CD4-positive, alpha-beta T cell treated with Interleukin-21 for 1 hour (primary cell): ENCODE data around the gene ZNF592.
"Not testable (repeated sequence)": the region's sequence is repeated elsewhere in the genome, so short reads cannot be mapped to it uniquely, and the experiment has no call there.

ENCODE experiments used
- DNase-seq: peaks from one replicate; pipeline ENCODE4 v3.0.0-alpha.2; 2020

Gene ZNF592

GRCh38 chr15:84747416-84748273 lies 747 bp upstream of the ZNF592 start:
- DNase-seq: peak; percentile 79

- peak; percentile 59 for DNase-seq
These were observed 959 bp downstream of the ZNF592 start for GRCh38 chr15:84749111-84749991.

- DNase-seq: no peak
These were observed 2.2 kb downstream of the ZNF592 start for GRCh38 chr15:84750583-84751092.

DNA sequence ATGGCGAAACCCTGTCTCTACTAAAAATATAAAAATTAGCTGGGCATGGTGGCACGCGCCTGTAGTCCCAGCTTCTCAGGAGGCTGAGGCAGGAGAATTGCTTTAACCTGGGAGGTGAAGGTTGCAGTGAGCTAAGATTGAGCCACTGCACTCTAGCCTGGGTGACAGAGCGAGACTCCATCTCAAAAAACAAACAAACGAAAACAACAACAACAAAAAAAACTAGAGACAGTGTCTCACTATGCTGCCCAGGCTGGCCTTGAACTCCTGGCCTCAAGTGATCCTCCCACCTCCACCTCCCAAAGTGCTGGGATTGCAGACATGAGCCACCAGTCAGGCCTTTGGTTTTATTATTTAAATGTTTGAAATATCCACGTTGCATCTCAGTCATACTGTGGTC lies 3.3 kb downstream of the ZNF592 start:
- DNase-seq: not testable (repeated sequence)

DNA sequence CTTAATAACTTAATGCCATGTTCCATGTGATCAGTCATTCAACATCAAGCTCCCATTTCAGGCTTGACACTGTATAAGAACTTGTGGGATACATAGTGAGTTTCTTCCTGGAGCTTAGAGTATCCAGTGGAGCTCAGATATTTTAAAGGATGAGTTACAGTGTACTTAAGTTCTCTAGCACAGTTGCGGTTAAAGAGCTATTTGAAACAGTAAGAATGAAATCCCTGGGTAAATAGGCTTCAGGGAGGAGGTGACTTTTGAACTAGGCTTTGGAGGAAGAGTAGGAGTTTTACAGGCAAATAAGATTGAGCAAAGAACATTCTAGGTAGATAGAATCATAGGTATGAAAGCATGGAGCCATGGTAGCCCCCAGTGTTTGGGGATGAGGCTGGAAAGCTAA lies 3.8 kb downstream of the ZNF592 start:
- no peak for DNase-seq

- no peak for DNase-seq
These were observed 4.3 kb downstream of the ZNF592 start for GRCh38 chr15:84752700-84753099.

- not testable (repeated sequence) for DNase-seq
These were observed 6.5 kb downstream of the ZNF592 start for GRCh38 chr15:84754889-84755288.

DNA sequence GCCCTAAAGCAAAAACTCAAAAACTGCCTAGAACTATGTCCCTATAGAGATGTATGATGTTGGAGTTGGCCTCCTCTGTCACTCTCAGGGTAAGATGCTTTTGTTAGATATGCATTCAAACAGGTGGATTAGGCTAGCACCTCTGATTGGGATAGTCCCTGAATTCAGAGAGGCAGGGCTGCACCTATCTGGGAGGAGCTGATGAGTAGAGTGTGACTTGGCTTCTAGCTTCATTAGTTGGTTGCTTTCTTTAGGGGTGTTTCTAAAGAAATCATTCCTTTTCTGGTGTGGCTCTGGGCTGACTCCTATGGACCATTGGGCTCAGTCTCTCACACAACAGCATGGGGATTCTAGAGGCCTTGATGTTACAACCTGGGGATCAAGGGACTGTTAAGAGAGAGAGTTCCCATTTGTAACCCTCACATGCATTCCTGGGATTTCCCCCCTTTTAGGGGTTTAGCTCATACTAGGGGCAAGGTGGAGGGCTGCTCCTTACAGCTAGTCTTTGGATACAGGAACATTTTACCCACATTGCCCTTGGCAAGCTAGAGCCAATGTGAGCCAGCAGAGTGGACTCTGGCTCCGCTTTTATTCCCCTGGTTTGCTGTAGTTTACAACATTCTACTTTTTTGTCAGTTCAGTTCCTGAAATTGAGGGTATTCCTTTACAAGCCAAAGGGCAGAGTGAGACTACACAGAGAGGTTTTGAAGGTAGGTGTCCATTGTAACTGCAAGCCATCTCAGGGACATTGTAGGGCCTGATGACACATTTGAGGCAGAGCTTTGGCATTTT lies 7.5 kb downstream of the ZNF592 start:
- DNase-seq: no peak

- DNase-seq: no peak
These were observed 10.6 kb downstream of the ZNF592 start for GRCh38 chr15:84759018-84759417.

DNA sequence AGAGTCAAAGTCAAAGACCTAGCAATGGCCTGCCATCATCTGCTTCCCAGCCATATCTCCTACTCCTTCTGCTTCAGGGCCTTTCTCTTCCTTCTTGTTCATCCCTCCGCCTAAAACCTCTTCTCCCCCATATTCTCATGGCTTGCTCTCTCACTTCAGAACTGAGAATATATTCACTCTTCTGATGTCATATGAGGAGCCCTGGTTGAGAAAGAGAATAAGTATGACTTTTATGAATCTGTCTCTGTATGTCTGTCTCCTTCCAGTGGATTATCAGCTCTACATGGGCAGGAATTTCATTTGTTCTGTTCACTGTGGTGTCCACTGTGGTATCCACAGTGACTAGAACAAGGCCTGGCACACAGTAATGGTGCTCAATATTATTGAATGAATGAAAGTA lies 11.8 kb downstream of the ZNF592 start:
- no peak for DNase-seq

DNA sequence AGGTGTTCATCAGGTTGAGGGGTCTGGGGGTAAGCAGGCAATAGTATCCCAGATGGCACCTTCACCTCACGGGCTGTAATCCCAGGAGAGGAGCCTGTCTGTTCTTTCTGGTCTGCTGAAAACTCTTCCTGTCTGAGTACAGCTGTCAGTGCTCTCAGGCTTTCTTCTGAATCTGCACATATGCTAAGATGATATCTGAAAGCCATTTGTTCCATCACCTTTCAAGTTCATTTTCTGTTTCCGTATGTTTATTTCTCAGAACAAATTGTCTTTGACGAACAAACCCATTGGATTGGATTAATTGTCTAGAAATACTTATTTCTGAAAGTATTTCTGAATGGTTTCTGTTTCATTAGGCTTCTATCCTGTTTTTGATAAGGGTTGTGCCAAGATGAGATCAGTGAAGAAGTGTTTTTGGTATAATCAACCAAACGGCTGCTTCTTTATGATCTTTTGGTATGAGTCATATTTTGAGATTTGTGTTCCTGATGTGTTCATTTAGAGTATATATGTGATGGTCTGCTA lies 13.3 kb downstream of the ZNF592 start:
- peak; percentile 10 for DNase-seq

DNA sequence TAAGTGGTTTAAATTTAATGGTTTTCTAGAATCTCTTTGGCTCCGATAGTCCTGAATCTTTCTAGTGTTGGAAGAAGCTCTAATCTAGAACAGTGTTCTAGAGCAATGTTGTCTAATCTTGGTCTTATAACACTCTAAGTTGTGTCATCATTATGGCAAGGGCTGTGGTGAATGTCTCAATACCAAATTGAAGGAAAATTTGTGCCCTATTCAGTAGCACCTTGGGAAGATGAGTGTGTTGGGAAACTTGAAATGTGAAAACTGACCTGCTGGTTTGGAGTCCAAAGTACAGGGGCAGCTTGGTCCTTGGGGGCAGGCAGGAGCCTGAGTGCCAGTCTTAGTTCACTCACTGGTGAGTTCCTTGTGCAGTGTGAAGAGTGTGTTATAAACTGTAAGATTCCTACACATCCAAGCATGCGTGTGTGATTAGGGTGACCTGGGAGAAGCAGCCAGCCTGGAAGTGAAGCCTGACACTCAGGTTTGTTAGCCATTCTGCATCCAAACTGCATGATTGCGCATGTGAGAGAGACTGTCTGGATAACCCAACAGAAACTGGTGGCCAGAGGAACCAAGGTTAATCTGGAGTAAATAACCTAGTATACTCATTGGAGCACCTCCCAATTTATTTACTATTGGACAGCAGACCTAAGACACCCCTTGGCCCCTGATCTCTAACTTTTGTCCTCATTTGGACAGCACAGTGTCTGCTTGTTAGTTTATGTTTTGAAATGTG lies 14.6 kb downstream of the ZNF592 start:
- no peak for DNase-seq

DNA sequence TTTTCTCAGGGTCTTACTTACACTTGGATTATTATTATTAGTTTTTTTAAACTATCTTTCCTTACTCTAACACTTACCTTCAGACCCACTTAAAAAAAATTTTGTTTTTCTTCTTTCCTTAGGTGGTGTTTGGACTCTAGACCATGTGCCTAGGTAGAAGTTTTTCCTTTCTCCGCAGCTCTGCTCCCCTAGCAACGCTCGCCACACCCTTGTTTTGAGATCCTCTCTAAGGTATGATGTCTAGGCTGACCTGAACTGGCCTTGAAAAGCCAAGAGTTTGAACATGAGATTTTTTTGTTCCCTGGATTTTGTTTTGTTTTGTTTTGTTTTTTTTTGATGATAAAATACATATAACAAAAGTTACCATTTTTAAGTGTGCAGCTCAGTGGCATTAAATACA lies 16.2 kb downstream of the ZNF592 start:
- DNase-seq: no peak

DNA sequence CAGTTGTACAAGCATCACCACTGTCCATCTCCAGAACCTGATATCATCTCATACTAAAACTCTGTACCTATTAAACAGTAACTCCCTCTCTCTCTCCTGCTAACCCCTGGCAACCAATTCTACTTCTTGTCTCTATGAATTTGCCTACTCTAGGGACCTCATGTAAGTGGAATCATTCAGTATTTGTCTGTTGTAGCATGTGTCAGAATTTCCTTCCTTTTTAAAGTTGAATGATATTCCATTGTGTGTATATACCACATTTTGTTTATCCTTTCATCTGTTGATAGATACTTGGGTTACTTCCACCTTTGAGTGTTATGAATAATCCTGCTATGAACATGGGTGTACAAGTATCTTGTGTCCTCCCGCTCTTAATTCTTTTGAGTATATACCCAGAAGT lies 16.6 kb downstream of the ZNF592 start:
- no peak for DNase-seq

- DNase-seq: no peak
These were observed 17.3 kb downstream of the ZNF592 start for GRCh38 chr15:84765675-84766074.

DNA sequence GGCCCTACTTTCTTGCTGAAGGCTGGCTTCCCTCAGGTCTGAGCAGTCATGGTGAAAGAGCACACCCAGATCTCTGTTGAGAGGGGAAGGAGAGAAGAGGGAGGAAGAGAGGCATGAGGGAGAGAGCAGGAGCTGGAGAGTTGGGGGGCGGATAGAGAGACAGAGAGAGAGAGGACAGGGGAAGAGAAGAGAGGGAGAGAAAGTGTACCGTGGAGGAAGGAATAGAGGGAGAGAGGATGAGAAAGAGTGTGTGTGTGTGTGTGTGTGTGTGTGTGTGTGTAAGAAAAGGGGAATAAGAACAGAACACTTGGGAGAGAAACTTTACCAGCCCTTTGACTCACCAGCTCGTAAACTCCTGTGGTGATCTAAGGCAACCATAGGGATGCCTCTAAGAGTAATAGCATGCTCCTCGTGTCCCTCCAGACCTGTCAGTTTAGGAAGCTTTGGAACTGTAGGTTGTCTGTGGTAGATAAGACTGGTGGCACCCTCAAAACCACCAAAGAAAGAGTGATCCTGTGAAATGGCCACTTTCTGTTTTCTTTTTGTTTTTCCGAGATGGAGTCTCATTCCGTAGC lies 18.2 kb downstream of the ZNF592 start:
- no peak for DNase-seq

- no peak for DNase-seq
These were observed 23.6 kb downstream of the ZNF592 start for GRCh38 chr15:84772031-84772430.

- DNase-seq: no peak
These were observed 24.1 kb downstream of the ZNF592 start for GRCh38 chr15:84772467-84772866.

DNA sequence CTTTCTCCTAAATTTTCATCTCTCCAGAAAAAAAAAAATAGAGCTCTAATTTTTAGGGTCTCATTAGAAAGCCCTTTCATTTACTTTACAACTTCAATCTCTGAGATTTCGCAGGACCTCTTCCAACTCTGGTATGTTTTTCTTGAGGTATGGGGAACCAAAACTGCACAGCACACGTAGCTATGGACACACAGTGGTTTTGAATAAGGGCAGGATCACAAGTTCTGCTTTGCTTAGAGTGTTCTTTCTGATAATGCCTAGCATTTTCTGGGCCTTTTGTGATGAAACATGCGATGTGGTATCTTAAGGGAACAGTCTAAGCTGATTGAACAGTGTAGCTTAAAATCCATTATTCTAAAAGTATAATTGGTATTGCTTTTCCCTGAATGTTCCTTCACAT lies 25.3 kb downstream of the ZNF592 start:
- peak; percentile 6 for DNase-seq

GRCh38 chr15:84775867-84776449 lies 27.6 kb downstream of the ZNF592 start:
- no peak for DNase-seq

- DNase-seq: no peak
These were observed 29.8 kb downstream of the ZNF592 start for GRCh38 chr15:84778194-84778593.
